ENCODE results near the gene ZNF513. TPM values are rescaled to one million over a fixed set of nuclear protein-coding genes. Genes with fewer than 3 reads are reported as not detected.

ZNF513 gene
- total and polyA plus RNA-seq, 2 donors (not counting 1 experiment from before 2014, with no cell fraction given): 29.0 to 36.8 TPM

- ATAC-seq (ENCODE audit: low read depth) (peak; percentile 71), DNase-seq (no peak)
- Histone ChIP-seq H3K9ac (ENCODE audit: low read length) (peak overlapping the region; percentile 98), H3K4me2 (replicated peaks; ENCODE audit: low read depth, low read length, poor library complexity, severe bottlenecking) (peak overlapping the region; percentile 96), H2AFZ (ENCODE audit: insufficient read depth, low read depth, low read length, poor library complexity, severe bottlenecking) (peak overlapping the region; percentile 100), H3K79me2 (ENCODE audit: control insufficient read depth, insufficient read depth, low read length) (peaks cover 48% of the 10 kb centered on the region), H3K27ac (ENCODE audit: low read length in 2 of 2) (peak overlapping the region; percentile 82 to 86), H4K20me1 (ENCODE audit: control insufficient read depth, insufficient read depth, low read length, poor library complexity, severe bottlenecking) (peaks cover 50% of the 10 kb centered on the region), H3K4me1 (ENCODE audit: control insufficient read depth in 2 of 2, insufficient read depth in 2 of 2, low read length in 2 of 2) (peaks cover 15 to 21% of the 10 kb centered on the region in 2 donors), H3K27me3 (replicated peaks in 1 of 4; ENCODE audit: control extremely low read depth in 1 of 4, control insufficient read depth in 3 of 4, insufficient read depth in 4 of 4, low read length in 3 of 4) (no peaks in the 10 kb centered on the region), H3K9me3 (ENCODE audit: control extremely low read depth in 1 of 3, control insufficient read depth in 2 of 3, insufficient read depth in 1 of 3, low read length in 2 of 3) (no peaks in the 10 kb centered on the region), H3K4me3 (ENCODE audit: control extremely low read depth in 1 of 5, extremely low read depth in 1 of 5, insufficient read depth in 1 of 5, low read depth in 2 of 5, low read length in 4 of 5) (peak overlapping the region; percentile 39 to 98 (median 88)), H3K36me3 (replicated peaks in 1 of 2; ENCODE audit: control extremely low read depth in 1 of 2, control insufficient read depth in 1 of 2, extremely low read depth in 1 of 2, insufficient read depth in 2 of 2, low read length in 1 of 2) (peaks cover 1 to 12% of the 10 kb centered on the region in 2 experiments)
- peak overlapping the region; percentile 97 for H3K4me3 Mint-ChIP-seq
- TF ChIP-seq EZH2 (IDR thresholded peaks at IDR 0.05; ENCODE audit: borderline replicate concordance, insufficient read depth, low read depth, low read length, poor library complexity, severe bottlenecking) (no peak), CTCF (IDR thresholded peaks at IDR 0.05) (no peak)
- H3K27ac Mint-ChIP-seq: peak overlapping the region; percentile 94
- H3K27me3 Mint-ChIP-seq: no peaks in the 10 kb centered on the region
- H3K4me1 Mint-ChIP-seq: peaks cover 32% of the 10 kb centered on the region
- POLR2A ChIA-PET: interaction anchor here (0.8 to 3.5 kb wide), 5 partner anchors 12 to 107 kb away, joined by 3 to 28 read pairs (median 3); partner anchors contain the start of genes PPM1G and ZNF513
- H3K9me3 Mint-ChIP-seq (ENCODE audit: insufficient read depth): no peaks in the 10 kb centered on the region
- intact Hi-C loops (cut with micrococcal nuclease): loop anchor here (1.0 to 5.0 kb wide), 10 partner anchors 13 to 343 kb away; partner anchors contain the start of genes CCDC121, EIF2B4, GPN1 and GTF3C2
- WGBS (ENCODE audit: insufficient coverage): under 1% methylated on average over 49 of the region's 51 CpGs
- CTCF ChIA-PET: interaction anchor here (0.9 to 5.0 kb wide), 7 partner anchors 11 to 59 kb away, joined by 3 to 31 read pairs (median 4); partner anchors contain the start of genes EIF2B4, PPM1G, SNX17 and ZNF513
These were observed 48.5 kb upstream of the ZNF513 start for GRCh38 chr2:27428978-27429541.
